Muscle of back (tissue), 13 donors: ENCODE data around the gene CKM. TPM values are rescaled to one million over a fixed set of nuclear protein-coding genes. Genes with fewer than 3 reads are reported as not detected.
A peak's percentile ranks its signal among the peaks of the same experiment; 100 is the strongest.

Experiments
- DNase-seq, 3 donors: peaks; one replicate each; pipeline versions ENCODE4 v3.0.0 to v3.0.0-alpha.2; 2013
- long read RNA-seq, 9 donors: transcript quantifications; one replicate each; lab custom pipeline, GENCODE V29; 2026
- polyA plus RNA-seq, 10 donors: library from polyadenylated mRNA; unstranded; fragments of 120-200 nt; gene quantifications; one replicate each; pipeline ENCODE4 v1.2.1, GENCODE V29; 2013; ENCODE audit not compliant: insufficient read length in 10 of 10

Gene CKM
- polyA plus RNA-seq = 1,000 to 10,000 TPM; 1,344 to 3,569 (median 3,092) TPM
- long read RNA-seq, donor 1, transcript CKM-201 (8 exons, 1,657 nt) = major isoform, 1,356 of 2,991 reads
- long read RNA-seq, donor 1, partial matches to known transcripts = 1,413 of 2,991 reads
- long read RNA-seq, donor 1, other reads (novel, unspliced or antisense) = 222 of 2,991 reads
- long read RNA-seq, donor 2, transcript CKM-201 (8 exons, 1,657 nt) = major isoform, 807 of 2,047 reads
- long read RNA-seq, donor 2, partial matches to known transcripts = 1,095 of 2,047 reads
- long read RNA-seq, donor 2, other reads (novel, unspliced or antisense) = 145 of 2,047 reads
- long read RNA-seq, donor 3 = 0 reads
- long read RNA-seq, donor 4, transcript CKM-201 (8 exons, 1,657 nt) = major isoform, 821 of 1,378 reads
- long read RNA-seq, donor 4, partial matches to known transcripts = 437 of 1,378 reads
- long read RNA-seq, donor 4, other reads (novel, unspliced or antisense) = 120 of 1,378 reads
- long read RNA-seq, donor 5, transcript CKM-201 (8 exons, 1,657 nt) = major isoform, 848 of 2,592 reads
- long read RNA-seq, donor 5, partial matches to known transcripts = 1,529 of 2,592 reads
- long read RNA-seq, donor 5, other reads (novel, unspliced or antisense) = 215 of 2,592 reads
- long read RNA-seq, donor 6, transcript CKM-201 (8 exons, 1,657 nt) = major isoform, 1,287 of 2,400 reads
- long read RNA-seq, donor 6, partial matches to known transcripts = 833 of 2,400 reads
- long read RNA-seq, donor 6, other reads (novel, unspliced or antisense) = 280 of 2,400 reads
- long read RNA-seq, donor 7, transcript CKM-201 (8 exons, 1,657 nt) = major isoform, 929 of 1,834 reads
- long read RNA-seq, donor 7, partial matches to known transcripts = 778 of 1,834 reads
- long read RNA-seq, donor 7, other reads (novel, unspliced or antisense) = 127 of 1,834 reads
- long read RNA-seq, donor 8, transcript CKM-201 (8 exons, 1,657 nt) = major isoform, 245 of 701 reads
- long read RNA-seq, donor 8, partial matches to known transcripts = 406 of 701 reads
- long read RNA-seq, donor 8, other reads (novel, unspliced or antisense) = 50 of 701 reads
- long read RNA-seq, donor 9, transcript CKM-201 (8 exons, 1,657 nt) = major isoform, 145 of 524 reads
- long read RNA-seq, donor 9, partial matches to known transcripts = 354 of 524 reads
- long read RNA-seq, donor 9, other reads (novel, unspliced or antisense) = 25 of 524 reads

DNA sequence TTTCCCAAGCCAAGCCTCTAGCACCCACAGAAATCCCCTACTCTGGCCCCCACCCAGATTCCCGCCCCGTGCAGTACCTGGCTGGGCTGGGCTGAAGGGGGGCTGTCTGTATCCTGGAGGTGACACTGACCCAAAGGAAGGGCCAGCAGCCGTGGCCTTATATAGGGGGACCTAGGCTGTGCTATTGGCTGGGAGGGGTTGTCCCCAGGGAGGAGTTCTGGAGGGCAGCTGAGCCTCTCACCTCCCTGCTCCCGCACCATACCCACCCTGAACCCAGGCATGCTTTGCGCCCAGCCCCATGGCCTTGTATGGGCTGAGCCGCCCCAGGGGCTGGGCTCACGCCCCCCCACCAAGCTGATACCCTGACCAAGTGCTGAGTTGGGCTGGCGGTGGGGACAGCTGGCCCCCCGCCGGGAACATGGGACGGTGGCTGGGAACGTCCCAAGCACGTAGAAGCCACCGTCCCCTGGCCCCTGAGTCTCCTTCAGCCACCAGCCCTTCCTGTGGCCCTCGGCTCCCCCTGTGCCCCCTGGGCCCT is at the start of gene CKM:
TSS of gene CKM (minus strand) at position 132 of the 538 bp plus-strand sequence. CDS start 3,162 bp downstream, outside the sequence.
- peak; percentile 55 to 69 (median 62) for DNase-seq

DNA sequence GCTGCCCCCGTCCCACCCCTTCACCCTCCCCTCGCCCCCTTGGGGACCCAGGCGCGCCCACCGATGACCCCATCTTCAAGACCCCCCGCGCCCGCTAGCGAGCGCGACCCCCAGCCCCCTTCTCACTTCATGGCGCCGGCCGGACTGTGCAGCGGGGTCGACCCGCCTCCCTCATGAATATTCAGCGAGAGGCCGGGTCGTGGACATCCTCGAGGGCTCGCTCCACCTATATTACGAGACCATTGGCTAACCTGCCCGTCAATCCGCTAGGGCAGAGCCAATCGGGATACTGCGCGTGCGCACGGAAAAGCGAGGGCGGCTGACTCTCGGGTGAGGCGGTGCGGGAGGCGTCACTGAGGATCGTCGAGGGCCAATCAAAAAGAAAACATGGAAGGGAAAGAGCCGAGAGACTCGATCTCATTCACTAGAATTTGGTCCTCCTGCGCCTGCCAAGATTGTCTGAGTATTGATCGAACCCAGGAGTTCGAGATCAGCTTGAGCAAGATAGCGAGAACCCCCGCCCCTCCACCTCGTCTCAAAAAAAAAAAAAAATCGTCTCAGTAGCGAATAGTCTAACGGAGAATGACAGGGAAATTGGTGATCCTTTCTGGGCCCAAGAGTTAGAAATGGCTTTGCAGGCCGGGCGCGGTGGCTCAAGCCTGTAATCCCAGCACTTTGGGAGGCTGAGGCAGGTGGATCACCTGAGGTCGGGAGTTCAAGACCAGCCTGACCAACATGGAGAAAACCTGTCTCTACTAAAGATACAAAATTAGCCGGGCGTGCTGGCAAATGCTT is 47.9 kb upstream of the CKM start, which contains the start of gene ERCC2:
TSS of gene ERCC2 (minus strand) at position 164 of the 795 bp plus-strand sequence. CDS start at position 131, 33 bp downstream.
- peak; percentile 100 for DNase-seq

DNA sequence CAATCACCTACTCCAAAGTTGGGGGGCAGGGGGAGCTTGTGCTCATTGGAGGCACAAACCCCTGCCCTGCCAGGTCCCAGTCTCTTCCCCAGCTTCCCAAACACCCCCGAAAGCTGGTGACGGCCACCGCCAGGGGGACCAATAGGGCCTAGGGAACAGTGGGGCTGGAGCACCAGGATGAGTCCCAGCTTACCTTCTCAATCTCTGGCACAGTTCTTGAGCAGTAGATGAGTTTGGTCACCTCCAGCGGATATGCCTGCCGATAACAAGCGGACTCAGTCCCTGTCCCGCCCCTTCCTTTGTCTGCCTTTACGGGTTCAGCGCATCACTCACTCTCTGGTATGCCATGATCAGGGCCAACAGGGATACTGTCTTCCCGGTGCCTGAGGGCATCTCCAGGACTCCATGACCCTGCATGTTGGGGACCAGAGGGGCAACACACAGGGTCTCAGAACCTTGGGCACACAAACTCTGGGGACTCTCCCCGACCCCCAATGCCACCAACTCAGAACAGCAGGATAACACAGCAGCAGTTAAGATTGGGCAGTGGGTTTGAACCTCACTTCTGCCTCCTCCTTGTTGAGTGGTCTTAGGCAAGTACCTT is 46.2 kb upstream of the CKM start:
- no peak for DNase-seq

DNA sequence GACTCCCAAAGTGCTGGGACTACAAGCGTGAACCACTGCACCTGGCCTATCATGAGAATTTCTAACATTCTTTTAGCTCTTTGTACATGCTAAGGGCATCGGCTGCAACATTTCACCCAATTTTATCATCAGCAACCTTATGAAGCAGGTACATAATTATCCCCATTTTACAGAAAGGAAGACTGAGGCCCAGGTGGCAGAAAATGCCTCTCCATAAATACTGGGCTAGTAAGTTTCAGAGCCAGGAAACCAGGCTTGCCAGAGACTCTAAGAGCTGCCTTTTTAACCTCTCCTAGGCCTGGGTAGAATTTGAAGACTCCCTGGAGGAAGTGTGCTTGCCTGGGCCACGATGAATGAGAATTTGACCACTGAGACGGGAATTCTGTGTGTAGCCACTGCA is 45.5 kb upstream of the CKM start:
- DNase-seq = no peak

DNA sequence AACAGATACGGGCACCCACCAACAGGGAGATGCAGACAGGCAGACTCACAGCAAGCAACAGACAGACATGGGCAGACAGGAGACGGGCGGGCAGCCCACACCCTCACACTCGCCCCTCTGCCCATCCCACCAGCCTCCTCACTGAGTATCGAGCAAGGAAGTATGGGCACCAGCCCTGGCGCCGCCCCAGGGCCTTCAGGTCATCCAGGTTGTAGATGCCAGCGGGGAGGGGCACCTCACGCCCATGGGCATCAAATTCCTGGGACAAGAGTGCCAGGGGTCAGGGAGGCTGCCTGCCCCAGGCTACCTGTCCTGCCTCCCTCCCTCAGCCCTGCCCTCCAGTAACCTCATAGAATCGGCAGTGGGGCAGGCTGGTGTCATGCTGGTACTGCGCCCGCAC is 42.0 kb upstream of the CKM start:
- no peak for DNase-seq

DNA sequence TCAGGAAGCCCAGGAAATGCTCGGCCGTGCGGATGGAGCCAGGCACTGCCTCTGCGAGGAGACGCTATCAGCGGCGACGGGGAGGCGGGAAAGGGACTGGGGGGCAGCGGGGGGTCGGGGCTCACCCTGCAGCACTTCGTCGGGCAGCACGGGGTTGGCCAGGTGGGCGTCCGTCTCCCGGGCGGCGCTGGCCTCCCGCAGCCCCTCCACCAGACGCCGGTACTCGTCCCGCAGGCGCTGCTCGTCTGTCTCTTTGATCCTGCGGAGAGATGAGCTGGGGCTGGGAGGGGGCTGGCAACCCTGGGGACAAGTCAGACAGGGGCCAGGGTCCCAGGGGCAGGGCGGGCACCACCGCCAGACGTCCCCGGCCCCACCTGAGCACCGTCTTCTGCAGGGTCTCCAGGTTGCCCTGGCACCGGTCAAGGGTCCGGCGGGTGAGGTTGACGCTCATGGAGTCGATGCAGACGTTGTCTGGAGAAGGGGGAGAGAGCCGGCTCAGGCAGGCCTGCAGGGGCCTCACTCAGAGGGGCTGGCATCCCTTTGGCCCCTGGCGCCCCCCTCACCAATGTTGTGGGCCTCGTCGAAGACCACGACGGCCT is 41.3 kb upstream of the CKM start:
- DNase-seq = no peak

DNA sequence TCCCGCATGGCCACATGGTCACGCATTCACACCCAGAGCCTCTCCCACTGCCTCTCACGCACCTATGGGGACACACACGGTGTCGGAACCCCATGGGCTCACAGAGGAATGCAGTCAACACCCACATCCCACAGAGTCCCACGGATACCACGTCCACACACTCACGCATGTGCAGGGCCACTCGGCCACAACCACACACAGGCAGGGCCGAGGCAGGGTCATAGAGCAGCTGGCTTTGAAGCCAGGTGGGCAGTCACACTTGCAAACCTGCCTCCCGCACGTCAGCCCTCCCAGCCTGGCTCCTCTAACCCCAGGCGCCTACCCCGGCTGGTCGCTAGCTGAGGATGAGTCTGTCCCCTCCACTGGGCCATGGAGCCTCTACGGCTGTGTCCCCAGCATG is 39.6 kb upstream of the CKM start:
- DNase-seq = no peak

DNA sequence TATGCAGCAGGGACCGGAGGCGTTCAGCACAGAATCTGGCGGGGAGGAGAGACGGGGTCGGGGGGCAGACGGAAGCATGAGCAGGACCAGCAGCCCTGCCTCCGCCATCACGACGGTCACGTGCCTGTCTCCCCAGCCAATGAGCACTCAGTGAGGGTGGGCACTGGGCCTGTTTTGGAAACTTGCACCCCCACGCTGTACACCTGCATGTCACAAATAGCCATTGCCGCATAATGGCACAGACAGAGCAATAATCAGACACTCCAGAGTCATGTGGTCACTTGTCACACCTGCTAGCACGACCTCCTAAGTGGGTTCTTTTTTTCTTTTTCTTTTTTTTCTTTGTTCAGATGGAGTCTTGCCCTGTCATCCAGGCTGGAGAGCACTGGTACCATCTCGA is 38.9 kb upstream of the CKM start:
- no peak for DNase-seq

DNA sequence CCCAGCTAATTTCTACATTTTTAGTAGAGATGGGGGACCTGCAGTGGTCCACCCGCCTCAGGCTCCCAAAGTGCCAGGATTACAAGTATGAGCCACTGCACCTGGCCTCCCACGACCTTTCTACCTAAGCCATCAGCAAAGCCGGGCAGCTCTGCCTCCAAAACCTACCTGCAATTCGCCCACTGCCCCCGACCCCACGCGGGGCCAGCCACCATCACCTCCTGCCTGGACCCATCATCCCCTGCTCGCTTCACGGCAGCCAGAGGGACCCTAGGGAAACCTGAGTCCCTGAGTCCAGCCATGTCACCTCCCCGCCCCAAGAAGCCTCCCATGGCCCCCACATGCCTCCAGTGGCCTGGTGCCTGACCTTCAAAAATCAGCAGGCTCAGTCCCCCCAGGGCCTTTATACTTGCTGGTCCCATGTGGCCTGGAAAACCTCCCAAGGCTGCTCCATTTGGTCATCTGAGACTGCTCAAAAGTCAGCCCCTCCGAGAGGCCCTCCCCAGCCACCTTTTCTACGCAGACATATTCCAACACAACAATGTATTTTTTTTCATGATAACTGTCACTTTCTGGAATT is 35.6 kb upstream of the CKM start:
- no peak for DNase-seq

DNA sequence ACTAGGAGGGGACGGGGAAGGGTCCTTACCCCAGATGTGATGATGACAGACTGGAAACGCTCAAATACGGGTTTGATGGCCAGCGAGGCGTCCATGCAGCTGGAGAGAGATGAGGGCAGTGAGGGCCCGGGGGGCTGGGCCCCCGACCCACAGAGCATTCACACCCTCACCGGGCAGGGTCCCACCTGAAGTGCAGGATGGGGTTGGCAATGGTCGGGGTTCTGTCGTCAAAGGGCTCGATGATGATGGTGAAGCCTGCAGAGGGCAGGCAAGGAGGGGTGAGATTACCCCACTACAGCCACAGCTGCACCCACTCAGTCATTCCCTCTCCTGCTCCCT is 34.7 kb upstream of the CKM start:
- DNase-seq = no peak

DNA sequence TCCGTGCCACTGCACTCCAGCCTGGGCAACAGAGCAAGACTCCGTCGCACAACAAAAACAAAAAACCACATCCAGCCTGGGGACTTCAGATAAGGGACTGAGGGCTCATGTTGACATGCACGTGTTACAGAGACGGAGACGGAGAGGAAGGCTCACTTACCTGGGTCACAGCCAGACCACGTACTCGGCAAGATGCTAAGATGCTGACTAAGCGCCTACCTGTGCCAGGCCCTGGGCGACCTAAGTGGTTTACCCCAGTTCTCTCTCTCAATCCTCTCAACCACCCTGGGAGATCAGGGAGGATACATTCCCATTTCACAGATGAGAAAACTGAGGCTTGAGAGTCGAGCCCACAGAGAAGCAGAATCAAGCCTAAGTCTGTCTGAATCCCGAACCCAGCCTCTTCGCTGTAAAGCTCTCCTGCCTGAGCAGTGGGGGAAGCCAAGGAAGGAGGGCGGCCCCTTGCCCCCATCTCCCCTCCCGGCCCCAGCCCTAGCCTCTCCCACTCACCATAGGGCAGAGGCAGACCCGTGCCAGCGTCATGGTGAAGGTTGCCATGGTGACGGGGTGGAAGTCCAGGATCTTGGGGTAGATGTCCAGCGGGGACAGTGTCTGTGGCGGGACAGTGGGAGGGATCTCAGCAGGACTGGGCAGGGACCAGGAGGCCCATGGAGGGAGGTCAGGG is 34.2 kb upstream of the CKM start:
- DNase-seq = no peak

DNA sequence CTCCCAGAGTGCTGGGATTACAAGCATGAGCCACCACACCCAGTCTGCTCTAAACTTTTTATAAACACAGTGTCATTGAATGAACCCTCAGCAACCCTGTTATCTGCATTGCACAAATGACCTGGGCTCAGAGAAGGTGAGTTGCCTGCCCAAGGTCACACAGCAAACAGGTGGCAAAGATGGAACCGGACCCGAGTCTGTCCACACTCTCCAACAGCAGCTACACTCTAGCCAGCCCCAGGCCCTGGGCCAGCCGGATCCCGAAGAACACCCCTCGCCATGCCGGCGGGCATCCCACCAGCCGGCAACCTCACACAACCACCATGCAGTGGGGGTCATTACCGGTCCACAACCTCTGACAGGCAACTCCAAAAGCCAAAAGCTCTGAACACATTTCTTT is 33.2 kb upstream of the CKM start:
- DNase-seq = no peak

DNA sequence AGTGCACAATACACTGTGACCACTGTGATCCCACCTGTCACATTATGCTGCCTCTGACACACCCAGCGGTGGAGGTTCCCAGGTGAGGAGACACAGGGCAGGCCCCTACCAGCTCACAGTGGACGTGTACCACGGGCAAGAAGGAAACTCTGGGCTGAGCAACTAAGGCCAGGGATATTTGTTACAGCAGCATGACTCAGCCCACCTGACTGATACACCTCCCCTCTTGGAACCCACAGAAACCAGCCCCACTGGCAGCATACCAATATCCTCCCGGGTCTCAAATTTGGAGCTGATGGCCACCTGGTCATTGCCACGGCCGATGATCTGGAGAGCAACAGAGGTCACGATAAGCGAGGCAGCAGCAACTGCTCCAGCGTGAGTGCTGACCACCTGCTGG is 32.7 kb upstream of the CKM start:
- no peak for DNase-seq

DNA sequence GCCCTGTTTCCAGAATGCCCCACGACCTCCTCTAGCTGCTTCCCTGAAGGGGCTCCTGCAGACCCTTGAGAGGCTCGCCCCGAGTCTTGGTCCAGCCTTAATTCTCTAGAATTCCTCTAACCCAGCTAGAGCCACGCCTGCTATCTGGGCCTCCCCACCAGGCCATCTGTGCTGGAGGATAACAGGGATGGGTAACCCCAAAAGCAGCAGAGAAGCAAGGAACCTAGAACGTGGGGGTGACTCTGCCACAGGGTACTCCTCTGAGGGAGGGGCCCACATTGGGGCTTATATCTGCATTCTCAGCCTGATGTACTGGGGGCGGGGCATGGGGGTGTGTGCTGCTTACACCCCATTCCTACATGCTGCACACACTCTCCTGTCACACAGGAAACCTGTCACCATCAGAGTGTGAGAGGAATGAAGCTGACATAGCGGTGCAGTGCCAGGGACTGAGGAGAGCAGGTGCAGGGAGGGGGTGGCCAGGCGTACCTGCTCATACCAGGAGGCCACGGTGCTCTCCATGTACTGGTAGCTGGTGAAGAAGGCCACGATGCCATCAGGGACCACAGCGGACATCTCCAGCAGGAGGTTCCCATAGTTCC is 31.7 kb upstream of the CKM start:
- DNase-seq = no peak

DNA sequence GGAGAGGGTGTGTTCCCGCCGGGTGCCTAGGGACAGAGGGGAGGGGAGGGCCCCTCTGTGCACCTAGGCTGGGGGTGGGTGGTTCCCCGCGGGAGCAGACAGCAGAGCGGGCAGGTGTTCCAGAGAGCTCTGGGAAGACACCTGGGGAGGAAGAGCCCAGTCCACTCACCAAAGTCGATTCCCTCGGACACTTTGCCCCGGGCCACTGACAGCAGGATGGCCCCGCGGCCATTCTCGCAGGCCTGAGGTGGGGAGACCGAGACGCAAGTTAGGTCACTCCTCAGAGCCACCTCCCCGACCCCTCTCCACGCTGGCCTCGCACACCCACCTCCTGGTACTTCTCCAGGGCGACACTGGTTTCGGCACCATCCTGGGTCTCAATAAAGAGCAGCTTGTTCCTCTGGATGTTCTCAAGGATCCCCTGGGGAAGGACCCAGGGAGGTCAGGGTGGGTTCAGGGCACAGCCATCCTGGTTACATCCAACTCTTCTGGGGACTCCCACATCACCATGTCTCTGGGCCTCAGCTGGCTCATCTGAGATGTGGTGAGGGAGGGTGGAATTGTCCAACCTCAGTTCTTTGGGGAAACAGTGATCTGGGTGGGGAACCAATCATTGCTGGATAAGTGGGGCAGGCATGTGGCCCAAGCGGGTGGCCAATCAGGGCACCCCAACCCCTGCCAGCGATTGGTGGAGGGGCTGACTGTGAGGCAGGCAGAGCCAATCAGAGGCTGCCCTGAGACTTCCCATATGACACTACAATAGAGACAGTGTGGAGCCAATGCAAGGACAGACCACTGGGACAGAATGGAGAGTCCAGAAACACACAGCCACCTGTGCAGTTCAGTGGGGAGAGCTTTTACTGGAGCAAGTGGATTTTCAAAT is 30.5 kb upstream of the CKM start:
- no peak for DNase-seq

DNA sequence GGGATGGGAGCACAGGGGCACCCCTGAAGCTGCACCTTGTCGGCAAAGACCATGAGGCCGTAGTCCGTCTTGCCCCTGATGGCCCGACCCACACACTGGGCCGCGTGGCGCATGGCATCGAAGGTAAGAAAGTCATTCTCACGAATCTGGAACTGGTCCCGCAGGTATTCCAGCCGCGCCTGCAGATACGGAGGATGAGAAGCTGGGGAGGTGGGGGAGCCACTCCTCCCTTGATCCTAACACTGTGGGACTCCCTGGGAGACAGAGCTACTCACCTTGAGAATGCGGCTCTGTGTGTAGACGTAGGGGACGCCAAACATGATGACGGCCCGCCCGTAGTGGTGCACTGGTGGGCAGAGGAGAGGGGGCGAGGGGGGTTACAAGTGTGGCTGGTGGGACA is 29.8 kb upstream of the CKM start:
- no peak for DNase-seq

DNA sequence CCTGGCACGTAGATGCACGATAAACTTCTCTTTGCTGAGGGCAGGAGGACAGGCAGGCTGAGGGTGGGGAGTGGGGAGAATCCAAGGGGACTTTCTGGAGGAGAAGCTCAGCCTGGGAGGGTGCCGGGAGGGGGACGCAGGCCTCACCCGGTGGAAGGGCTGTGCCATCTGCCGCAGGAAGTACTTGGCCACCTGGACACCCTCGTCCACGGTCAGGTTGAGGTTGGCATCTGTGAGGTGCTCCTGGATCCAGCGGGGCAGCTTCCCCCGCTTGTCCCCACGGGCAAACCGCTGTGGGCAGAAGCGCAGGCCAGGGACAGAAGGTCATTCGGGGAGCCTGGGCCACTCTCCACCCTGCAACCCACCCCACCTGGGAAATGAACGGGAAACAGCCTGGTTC is 29.4 kb upstream of the CKM start:
- DNase-seq = no peak
